ENCODE measurements around the gene OR51B6. TPM values are rescaled to one million over a fixed set of nuclear protein-coding genes. Genes with fewer than 3 reads are reported as not detected.
"Not testable (repeated sequence)": the region's sequence is repeated elsewhere in the genome, so short reads cannot be mapped to it uniquely, and the experiment has no call there.

Gene OR51B6
- total RNA-seq, 2 experiments from 2014 or later = not detected

DNA sequence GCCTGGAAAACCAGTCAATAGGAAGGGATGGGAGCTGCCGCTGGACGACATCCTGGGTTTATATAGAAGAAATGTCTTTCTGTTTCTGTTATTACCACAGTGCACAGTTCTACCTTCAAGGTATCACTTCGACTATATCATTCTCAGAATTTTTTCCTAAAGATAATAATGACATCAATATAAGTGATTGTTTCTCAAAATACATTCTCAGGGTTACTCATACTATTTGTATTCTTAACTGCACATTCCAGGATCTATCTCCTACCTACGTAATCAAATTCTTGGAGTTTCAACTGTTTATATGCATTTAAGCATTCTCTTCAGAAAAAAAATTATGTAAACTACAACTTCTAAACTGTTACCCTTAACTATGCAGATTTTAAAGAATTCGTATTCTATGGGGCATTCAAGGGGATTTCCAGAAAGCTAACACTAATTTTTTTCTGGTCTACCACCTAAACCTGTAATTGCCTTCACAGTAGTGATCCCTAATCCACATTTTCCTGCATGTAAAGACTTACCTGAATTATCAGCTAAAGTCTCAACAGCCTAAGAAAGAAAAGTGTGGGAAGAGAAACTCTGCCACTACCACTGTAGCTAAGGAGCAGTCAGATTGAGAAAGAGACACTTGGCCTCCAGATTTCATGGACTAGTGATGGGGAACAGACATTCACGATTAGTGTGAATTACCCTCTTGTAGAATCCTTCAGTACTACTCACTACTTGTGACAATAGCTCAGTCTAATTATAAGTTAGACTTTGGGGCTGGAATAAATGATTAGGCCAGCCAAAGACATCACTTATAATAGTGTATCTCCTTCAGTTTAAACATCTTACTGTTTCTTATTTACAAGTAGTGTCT lies 7.6 kb upstream of the OR51B6 start, which contains the start of gene OR51B5:
Gene OR51B5, minus strand, starts transcription at position 51 of the 862 bp plus-strand sequence. Its CDS starts 0 bp downstream, at position 51.
- H3K27ac Mint-ChIP-seq = no peak within 1 kb of the TSS
- CTCF ChIA-PET = no interaction called here

GRCh38 chr11:5345831-5346230 lies 5.5 kb upstream of the OR51B6 start:
- intact Hi-C loops (cut with micrococcal nuclease) = no loop called here
- Mint-ChIP-seq H3K4me1 (ENCODE audit: low read depth) (no peaks in the 10 kb centered on the region), H3K4me3 (no peak overlapping the region), H3K9me3 (no peaks in the 10 kb centered on the region), H3K27ac (no peak overlapping the region), H3K27me3 (ENCODE audit: low read depth) (peaks cover 5% of the 10 kb centered on the region), H3K36me3 (ENCODE audit: low read depth) (no peaks in the 10 kb centered on the region)
- DNase-seq = no peak
- CTCF ChIA-PET = no interaction called here

More for the DNA sequence above, 7.6 kb upstream of the OR51B6 start, which contains the start of gene OR51B5:
- H3K27me3 Mint-ChIP-seq (ENCODE audit: low read depth) = peaks cover 5% of the 10 kb centered on the region
- intact Hi-C loops (cut with micrococcal nuclease) = no loop called here
- no peaks in the 10 kb centered on the region for H3K4me1 Mint-ChIP-seq (ENCODE audit: low read depth)
- no peaks in the 10 kb centered on the region for H3K9me3 Mint-ChIP-seq
- H3K4me3 Mint-ChIP-seq = no peak within 1 kb of the TSS
- no peak for DNase-seq
- H3K36me3 Mint-ChIP-seq (ENCODE audit: low read depth) = no peaks in the 10 kb centered on the region

GRCh38 chr11:5348551-5349194 lies 2.6 kb upstream of the OR51B6 start:
- DNase-seq = no peak
- no peaks in the 10 kb centered on the region for H3K4me1 Mint-ChIP-seq (ENCODE audit: low read depth)
- CTCF ChIA-PET = no interaction called here

GRCh38 chr11:5349550-5349949 lies 1.8 kb upstream of the OR51B6 start:
- Mint-ChIP-seq H3K27me3 (ENCODE audit: low read depth) (peaks cover 11% of the 10 kb centered on the region), H3K9me3 (no peaks in the 10 kb centered on the region), H3K36me3 (ENCODE audit: low read depth) (no peaks in the 10 kb centered on the region), H3K27ac (no peak overlapping the region), H3K4me1 (ENCODE audit: low read depth) (no peaks in the 10 kb centered on the region), H3K4me3 (no peak overlapping the region)
- intact Hi-C loops (cut with micrococcal nuclease) = no loop called here
- no peak for DNase-seq
- CTCF ChIA-PET = no interaction called here

More at GRCh38 chr11:5348551-5349194, 2.6 kb upstream of the OR51B6 start:
- Mint-ChIP-seq H3K9me3 (no peaks in the 10 kb centered on the region), H3K27ac (no peak overlapping the region), H3K27me3 (ENCODE audit: low read depth) (peaks cover 6% of the 10 kb centered on the region), H3K36me3 (ENCODE audit: low read depth) (no peaks in the 10 kb centered on the region), H3K4me3 (no peak overlapping the region)
- intact Hi-C loops (cut with micrococcal nuclease) = no loop called here

DNA sequence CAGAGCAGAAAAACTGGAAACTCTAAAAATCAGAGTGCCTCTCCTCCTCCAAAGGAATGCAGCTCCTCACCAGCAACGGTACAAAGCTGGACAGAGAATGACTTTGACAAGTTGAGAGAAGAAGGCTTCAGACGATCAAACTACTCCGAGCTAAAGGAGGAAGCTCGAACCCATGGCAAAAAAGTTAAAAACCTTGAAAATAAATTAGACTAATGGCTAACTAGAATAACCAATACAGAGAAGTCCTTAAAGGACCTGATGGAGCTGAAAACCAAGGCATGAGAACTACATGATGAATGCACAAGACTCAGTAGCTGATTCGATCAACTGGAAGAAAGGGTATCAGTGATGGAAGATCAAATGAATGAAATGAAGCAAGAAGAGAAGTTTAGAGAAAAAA lies 4.7 kb downstream of the OR51B6 start:
- H3K4me3 Mint-ChIP-seq; H3K27ac Mint-ChIP-seq; CTCF ChIA-PET; H3K9me3 Mint-ChIP-seq; DNase-seq; intact Hi-C loops (cut with micrococcal nuclease); H3K4me1 Mint-ChIP-seq (ENCODE audit: low read depth); H3K36me3 Mint-ChIP-seq (ENCODE audit: low read depth): not testable (repeated sequence)
- peaks cover 17% of the 10 kb centered on the region for H3K27me3 Mint-ChIP-seq (ENCODE audit: low read depth)

GRCh38 chr11:5362017-5362625 lies 10.8 kb downstream of the OR51B6 start:
- Mint-ChIP-seq H3K27ac (no peak overlapping the region), H3K4me1 (ENCODE audit: low read depth) (no peaks in the 10 kb centered on the region), H3K36me3 (ENCODE audit: low read depth) (no peaks in the 10 kb centered on the region), H3K27me3 (ENCODE audit: low read depth) (peaks cover 3% of the 10 kb centered on the region), H3K9me3 (no peaks in the 10 kb centered on the region), H3K4me3 (no peak overlapping the region)
- no peak for DNase-seq
- CTCF ChIA-PET = interaction anchor here (1.0 kb wide), 1 partner anchor 31 kb away, joined by 4 read pairs; no protein-coding TSS in a partner anchor
- intact Hi-C loops (cut with micrococcal nuclease) = no loop called here

- DNase-seq = no peak
- H3K9me3 Mint-ChIP-seq = no peaks in the 10 kb centered on the region
- H3K36me3 Mint-ChIP-seq (ENCODE audit: low read depth) = no peaks in the 10 kb centered on the region
- intact Hi-C loops (cut with micrococcal nuclease) = no loop called here
- H3K4me3 Mint-ChIP-seq = no peak overlapping the region
- CTCF ChIA-PET = no interaction called here
- no peaks in the 10 kb centered on the region for H3K4me1 Mint-ChIP-seq (ENCODE audit: low read depth)
- H3K27me3 Mint-ChIP-seq (ENCODE audit: low read depth) = peaks cover 3% of the 10 kb centered on the region
- H3K27ac Mint-ChIP-seq = no peak overlapping the region
Observed at GRCh38 chr11:5363679-5364078, 12.4 kb downstream of the OR51B6 start.

DNA sequence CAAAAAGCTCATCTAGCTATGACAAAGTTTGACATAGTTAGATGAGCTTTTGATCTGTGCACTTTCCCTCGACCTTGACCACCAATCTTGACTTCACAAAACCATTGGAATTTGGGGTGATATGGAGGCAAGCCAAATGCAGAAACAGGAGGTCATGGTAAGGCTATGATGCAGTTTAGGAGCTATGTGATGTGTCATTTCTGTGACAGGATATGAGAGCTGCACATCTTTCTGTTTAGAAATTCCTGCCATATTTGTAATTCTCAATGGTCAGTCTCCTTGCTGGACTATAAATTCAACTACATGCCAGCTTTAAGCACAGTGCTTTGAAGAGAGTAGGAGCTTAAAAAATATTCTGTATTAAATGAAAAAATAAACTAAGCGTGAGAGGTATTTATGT lies 12.9 kb downstream of the OR51B6 start:
- CTCF ChIA-PET = no interaction called here
- Mint-ChIP-seq H3K4me1 (ENCODE audit: low read depth) (no peaks in the 10 kb centered on the region), H3K27me3 (ENCODE audit: low read depth) (peaks cover 3% of the 10 kb centered on the region), H3K4me3 (no peak overlapping the region), H3K27ac (no peak overlapping the region), H3K9me3 (no peaks in the 10 kb centered on the region), H3K36me3 (ENCODE audit: low read depth) (no peaks in the 10 kb centered on the region)
- no peak for DNase-seq
- intact Hi-C loops (cut with micrococcal nuclease) = no loop called here

DNA sequence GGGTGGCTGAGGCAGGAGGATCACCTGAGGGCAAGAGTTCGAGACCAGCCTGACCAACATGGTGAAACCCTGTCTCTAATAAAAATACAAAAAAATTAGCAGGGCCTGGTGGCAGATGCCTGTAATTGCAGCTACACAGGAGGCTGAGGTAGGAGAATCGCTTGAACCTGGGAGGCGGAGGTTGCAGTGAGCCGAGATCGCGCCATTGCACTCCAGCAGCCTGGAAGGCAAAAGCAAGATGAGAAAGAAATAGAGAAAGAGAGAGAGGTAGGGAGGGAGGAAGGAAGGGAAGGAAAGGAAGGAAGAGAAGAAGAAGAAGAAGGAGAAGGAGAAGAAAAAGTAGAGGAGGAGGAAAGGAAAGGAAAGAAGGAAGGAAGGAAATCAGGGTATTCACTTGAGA lies 15.1 kb downstream of the OR51B6 start:
- H3K36me3 Mint-ChIP-seq (ENCODE audit: low read depth); H3K27ac Mint-ChIP-seq; H3K9me3 Mint-ChIP-seq; intact Hi-C loops (cut with micrococcal nuclease); H3K4me1 Mint-ChIP-seq (ENCODE audit: low read depth); DNase-seq; CTCF ChIA-PET; H3K4me3 Mint-ChIP-seq; H3K27me3 Mint-ChIP-seq (ENCODE audit: low read depth): not testable (repeated sequence)

DNA sequence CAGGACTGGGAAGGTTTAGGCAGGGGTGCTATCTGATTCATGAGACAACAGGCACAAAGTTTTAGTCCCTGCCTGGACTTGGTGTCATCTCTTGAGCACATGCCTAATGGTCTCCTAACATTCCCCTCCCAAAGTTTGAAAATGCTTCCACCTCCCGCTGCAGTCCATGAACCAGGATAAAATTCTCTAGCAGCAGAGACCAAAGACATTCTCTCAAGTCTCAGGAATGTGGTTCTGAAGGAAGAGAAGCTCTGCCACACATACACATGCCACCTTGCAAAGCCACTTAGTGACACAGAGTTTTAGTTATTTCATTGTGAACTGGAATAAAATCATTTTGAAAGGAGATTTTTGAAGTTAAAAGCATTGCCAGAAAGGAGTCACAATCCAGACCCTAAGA lies 15.5 kb downstream of the OR51B6 start:
- CTCF ChIA-PET = no interaction called here
- Mint-ChIP-seq H3K4me1 (ENCODE audit: low read depth) (no peaks in the 10 kb centered on the region), H3K36me3 (ENCODE audit: low read depth) (no peaks in the 10 kb centered on the region), H3K27me3 (ENCODE audit: low read depth) (peaks cover 5% of the 10 kb centered on the region), H3K9me3 (no peaks in the 10 kb centered on the region), H3K27ac (no peak overlapping the region), H3K4me3 (no peak overlapping the region)
- DNase-seq = no peak
- intact Hi-C loops (cut with micrococcal nuclease) = no loop called here

DNA sequence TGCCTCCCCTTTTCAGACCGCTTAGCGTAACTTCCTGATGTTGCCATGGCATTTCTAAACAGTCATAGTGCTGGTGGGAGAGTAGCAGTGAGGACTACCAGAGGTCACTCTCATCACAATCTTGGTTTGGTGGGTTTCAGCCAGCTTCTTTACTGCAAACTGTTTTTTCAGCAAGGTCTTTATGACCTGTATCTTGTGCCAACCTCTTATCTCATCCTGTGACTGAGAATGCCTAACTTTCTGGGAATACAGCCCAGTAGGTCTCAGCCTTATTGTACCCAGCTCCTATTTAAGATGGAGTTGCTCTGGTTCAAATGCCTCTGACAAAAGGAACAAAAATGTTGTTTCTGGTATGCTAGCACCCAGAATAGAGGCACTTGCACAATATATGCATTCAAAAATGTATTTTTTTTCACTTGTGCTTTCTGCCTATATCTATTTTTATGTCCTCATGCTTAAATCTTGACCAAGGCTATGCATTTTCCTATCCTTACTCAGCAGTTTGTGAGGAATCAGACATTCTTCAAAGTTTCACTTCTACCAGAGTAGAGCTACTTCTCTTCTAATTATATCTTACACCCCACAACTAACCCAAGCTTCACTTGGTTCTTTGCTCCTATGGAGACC lies 16.3 kb downstream of the OR51B6 start:
- Mint-ChIP-seq H3K27ac (no peak overlapping the region), H3K27me3 (ENCODE audit: low read depth) (peaks cover 5% of the 10 kb centered on the region)

DNA sequence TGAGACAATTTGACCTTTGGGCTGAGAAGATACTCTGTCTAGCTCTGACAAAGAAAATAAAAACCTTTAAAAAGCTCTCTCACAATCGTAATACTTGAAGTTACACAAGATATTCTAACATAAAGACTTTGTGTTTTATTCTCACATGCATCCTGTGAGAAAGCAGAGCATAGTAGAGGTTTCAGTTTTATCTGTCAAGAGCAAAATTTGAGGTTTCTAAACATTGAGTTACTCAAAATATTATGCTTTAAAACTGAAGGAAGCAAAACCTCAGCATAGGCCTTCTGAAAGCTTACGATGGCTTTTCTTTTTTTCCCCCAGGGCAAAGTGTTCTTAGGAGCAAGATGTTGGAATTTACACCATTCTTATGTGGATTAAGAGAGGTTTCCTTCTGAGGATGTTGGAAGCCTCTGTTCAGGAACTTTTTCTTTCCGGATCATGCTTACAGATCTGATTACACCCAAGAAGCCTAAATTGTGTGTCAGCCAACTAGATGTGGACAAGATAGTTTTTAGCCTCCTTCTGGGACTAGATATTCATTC lies 17.3 kb downstream of the OR51B6 start:
- CTCF ChIA-PET = no interaction called here
- Mint-ChIP-seq H3K9me3 (no peaks in the 10 kb centered on the region), H3K36me3 (ENCODE audit: low read depth) (no peaks in the 10 kb centered on the region), H3K4me3 (no peak overlapping the region), H3K27me3 (ENCODE audit: low read depth) (peaks cover 12% of the 10 kb centered on the region), H3K27ac (no peak overlapping the region), H3K4me1 (ENCODE audit: low read depth) (no peaks in the 10 kb centered on the region)
- intact Hi-C loops (cut with micrococcal nuclease) = no loop called here
- no peak for DNase-seq

More for the DNA sequence above, 16.3 kb downstream of the OR51B6 start:
- CTCF ChIA-PET = no interaction called here
- Mint-ChIP-seq H3K9me3 (no peaks in the 10 kb centered on the region), H3K4me3 (no peak overlapping the region), H3K36me3 (ENCODE audit: low read depth) (no peaks in the 10 kb centered on the region), H3K4me1 (ENCODE audit: low read depth) (no peaks in the 10 kb centered on the region)
- DNase-seq = no peak
- intact Hi-C loops (cut with micrococcal nuclease) = no loop called here

All from activated naive CD4-positive, alpha-beta T cell treated with anti-CD3 and anti-CD28 coated beads for 36 hours (primary cell).